ENCODE measurements around the gene TBCCD1.
"Not testable (repeated sequence)": the region's sequence is repeated elsewhere in the genome, so short reads cannot be mapped to it uniquely, and the experiment has no call there.

Gene TBCCD1

DNA sequence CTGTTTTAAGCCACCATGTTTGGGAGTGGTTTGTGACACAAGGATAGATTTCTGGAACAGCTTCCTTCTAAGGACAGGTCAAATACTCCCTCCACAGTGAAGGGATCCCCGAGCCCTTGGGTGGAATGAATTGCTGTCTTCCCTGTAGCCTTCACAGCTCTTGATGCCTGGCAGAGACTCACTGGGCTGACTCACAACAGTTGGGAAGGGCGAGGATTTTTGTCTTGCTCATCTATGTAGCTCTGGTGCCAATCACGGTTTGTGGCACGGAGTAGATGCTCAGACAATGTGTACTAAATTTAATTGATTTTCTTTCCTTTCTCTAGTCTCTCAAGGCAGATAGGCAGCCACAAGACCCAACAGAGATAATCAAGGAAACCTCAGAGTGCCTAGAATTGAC, 49.9 kb downstream of the TBCCD1 start:
- no peak for DNase-seq

DNA sequence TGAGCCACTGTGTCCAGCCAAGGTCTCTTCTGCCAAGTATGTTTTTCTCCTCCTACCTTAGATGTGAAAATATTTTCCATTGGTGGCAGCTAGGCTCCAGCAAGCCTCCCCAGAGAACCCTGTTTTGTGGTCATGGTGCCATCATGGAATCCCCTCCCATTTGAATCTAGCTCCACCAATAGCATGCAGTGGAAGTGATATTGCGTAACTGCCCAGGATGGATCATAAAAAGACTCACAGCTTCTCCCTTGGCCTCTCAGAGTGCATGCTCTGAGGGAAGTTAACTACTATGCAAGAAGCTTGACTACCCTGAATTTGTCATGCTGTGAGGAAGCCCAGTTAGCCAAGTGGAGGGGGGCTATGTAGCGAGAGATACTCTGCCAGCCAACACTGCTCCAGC, 50.5 kb downstream of the TBCCD1 start:
- DNase-seq, result no peak

DNA sequence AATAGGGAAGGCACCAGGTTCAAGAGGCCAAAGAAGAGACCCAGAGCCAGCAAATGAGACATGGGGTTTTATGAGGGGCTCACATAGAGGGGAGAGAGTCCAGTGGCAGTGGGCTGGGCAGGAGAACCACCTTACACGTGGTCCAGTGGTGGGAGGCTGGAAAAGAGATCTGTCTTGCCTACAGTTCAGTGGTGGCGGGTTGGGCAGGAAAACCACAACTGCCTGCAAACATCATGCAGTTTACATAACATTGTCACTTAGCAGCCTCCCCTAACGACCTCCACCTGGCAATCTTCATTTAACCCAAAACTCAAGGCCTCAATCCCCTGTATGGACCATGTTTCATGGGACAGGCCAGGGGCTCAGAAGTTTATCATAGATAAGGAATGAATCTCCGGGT, 52.0 kb downstream of the TBCCD1 start:
- no peak for DNase-seq

DNA sequence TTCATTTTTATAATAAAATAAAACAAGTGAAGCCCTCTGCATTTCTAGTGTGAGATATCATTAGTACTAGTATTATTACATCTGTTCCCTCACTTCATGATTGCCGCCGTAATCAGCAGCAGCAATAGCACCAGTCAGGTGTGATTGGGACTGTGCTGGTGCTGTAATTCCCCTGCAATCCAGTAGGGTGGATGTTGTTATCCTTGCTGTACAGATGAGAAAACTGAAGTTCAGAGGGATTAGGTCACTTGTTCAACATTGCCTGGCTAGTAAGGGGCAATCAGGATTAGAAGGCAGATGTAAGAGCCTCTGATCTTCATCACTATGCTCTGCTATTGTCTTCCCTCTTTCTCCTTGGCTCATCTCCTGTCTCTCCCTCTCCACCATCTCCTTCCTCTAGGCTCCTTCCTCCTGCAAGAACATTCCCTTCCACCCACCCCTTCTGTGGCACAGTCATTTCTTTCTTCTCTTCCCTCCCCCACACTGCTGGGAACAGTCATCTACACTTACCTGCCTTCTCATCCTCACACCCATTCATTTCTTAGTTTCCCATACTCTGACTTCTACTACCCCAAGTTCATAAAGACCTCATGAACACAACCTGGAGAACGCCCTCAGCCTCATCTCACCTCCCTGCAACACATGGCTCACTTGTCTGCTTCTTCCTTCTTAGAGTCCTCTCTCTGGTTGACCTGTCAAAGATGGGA, 52.7 kb downstream of the TBCCD1 start:
- no peak for DNase-seq

DNA sequence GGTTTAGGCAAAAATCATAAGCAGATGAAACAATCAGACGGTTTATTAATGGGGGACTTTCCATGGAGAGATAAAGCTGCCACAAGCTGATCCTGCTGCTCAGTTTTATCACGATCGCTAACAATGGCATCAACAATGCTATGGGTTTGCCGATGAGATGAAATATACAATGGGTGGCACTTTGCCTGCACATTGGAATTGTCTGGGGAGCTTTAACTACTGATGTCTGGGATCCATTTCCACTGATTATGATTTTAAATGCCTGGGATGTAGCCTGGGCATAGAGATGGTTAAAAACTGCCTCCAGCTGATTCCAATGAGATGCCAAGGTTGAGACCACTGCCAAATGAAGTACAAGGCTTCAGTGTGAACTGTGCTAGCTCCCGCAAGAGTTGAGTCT, 53.8 kb downstream of the TBCCD1 start:
- DNase-seq, result no peak

DNA sequence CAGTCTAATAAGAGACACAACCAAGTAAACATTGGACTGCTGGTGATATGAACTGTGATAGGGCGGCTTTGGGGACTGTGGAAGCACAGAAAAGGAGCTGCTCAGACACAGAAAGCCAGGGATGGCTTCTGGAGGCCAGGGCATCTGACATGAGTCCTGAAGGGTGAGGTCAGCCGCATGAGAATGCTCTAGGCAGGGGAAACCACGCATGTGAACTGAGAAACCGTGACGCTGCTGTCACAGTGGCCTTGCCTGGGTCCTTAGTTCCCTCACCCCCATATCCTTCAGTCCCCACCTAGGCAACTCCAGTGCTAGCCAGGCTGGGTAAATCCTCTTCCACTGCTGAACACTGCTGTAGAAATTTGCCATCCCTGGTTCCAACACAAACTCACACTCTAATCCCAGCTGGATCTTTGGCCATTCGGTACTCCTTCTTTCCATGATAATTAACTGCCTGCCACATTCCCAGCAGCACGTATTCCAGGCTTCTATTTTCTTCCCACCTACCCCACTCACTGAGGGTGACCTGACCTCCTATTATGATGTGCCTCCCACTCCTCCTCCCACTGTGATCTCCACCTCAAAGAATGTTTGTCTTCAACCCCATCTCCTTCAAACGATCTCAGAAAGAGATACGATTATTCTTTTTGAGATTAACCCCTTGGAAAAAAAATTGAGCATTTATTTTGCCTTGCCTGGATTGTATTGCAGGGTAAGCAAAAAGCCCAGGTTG, 54.4 kb downstream of the TBCCD1 start:
- no peak for DNase-seq

DNA sequence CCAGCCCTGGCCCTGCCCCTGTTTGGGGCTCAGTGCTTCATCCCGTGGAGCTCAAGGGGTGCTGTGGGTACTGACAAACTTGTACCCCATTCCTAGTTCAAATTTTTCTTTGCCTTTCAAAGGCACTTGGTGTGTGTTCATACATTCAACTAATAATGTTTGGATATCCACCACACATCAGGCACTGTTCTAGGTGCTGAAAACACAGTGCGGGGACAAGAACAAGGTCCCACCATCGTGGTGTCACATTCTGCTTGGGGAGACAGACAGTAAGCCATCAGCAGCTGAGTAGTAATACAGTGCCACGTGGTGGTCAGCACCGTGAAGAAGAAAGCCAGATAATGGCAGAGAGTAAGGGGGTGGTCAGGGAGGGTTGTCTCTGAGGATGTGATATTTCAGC, 55.4 kb downstream of the TBCCD1 start:
- DNase-seq, result no peak

DNA sequence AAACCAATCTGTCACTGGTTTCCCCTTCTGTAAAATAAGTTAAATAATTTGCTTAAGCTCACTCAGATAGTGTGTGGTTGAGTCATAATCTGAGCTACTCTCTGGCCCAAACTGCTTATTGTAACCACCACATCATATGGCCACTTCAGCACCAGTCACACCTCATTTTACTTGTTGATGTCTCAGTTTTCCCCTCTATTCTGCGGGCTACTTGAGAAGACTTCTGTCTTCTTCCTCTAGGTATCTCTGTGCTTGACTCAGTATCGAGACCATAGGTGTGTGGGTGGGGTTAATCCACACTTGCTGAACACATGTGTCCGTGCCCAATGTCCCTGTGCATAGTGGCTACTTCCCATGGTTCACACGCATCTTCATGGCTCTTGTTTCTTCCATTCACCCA, 55.9 kb downstream of the TBCCD1 start:
- no peak for DNase-seq

DNA sequence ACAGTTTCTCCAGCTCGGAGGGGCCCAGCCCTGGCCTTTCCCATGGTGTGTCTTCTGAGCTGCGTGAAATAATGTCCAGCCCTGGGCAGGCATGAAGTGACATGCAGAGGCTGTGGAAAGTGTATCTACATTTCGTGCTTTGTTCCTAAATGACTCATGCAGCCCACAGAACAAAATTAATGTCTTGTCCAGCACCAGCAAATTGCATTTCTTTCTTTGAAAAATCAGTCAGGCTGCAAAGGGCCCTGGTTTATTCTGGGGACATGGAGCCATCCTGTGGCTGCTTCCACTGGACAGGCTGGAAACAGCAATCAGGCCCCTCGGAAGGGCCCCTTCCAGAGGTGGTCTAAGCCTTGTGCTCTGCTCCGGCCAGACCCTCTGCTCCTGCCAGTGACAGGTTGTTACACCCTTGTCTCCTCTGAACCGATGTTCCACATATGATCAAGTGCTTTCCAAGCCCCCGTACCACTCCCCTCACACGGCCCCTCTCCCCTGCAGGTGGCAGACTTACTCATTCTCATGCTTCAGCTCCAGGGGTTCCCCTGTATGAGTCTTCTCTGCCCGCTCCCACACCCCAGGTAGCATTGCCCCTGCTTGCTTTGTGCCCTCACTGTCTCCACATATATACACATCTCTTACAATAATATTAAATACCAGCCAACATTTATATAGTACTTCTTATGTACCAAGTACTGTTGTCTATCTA, 56.6 kb downstream of the TBCCD1 start:
- DNase-seq, result no peak

DNA sequence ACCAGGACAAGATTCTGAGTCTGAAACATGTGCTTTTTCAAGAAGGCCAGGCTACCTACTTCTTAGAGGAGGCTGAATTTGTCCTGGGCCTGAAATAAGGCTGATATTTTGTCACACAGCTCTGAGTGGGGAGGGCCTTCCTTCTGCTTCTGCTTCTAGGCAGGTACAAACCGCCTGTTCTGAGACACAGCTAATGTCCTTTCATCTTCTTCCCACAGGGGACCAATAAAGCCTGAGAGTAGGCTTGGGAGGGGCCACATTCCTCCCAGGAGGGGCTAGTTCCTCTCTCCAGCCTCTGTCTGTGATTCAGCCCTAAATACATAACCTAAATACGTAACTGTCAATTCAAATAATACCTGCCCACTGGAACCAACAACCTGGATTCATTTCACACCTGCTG, 57.7 kb downstream of the TBCCD1 start:
- no peak for DNase-seq

DNA sequence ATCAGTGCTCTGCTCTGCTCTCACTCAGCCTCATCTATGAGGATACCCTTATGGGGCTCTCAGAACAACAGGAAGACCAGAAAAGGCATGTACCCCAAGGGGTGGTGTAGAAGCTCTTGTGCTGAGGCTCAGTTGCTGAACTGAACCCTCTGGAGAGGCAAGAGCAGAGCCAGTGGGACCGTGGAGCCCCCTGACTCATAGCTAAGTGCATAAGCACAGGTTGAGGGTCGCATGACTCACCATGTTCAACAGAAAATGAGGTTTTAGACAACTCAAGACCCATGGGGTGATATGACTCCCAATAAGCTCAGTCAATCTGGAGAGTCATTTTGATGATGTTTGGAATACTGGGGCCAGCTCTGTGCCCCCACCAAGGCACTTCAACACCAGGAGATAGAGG, 60.3 kb downstream of the TBCCD1 start:
- no peak for DNase-seq

DNA sequence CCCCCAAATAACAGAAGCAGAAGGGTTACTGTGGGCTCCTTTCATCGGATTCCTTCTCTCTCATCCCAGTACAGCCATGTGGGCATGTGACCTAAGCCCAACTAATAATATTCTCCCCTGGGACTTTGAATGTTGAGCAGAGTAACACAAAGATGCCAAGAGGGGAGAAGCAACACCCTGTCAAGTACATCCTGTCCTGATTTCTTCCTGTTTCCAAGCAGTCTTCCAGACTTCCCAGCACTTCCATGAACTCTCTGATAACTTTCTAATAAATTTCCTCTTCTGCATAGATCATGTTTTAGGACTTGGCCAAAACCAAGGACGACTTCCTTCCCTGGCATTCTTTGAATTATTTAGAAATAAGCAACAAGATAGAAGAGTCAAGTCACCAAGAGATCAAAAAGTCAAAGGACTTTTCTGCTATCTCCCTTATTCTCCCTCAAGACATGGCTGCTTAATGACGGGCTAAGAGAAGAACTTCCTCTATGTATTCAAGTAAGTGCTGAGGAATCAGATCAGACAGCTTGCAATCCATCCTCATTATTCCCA, 60.9 kb downstream of the TBCCD1 start:
- no peak for DNase-seq

DNA sequence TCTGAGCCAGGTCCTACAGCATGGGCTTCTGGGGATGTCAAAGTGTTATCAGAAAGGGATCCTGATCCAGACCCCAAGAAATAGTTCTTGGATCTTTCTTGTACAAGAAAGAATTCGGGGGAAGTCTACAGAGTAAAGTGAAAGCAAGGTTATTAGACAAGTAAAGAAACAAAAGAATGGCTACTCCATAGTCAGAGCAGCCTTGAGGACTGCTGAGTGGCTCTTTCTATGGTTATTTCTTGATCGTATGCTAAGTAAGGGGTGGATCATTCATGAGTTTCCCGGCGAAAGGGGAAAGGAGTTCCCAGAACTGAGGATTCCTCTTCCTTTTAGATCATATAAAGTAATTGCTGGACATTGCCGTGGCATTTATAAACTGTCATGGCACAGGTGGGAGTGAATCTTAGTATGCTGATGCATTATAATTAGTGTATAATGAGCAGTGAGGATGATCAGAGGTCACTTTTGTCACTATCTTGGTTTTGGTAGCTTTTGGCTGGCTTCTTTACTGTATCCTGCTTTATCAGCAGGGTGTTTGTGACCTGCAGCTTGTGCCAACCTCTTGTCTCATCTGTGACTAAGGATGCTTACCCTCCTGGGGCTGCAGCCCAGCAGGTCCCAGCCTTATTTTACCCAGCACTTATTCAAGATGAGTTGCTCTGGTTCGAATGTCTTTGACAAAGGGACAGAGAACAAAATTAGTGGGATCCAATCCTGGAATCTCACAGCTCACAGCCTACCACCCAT, 64.0 kb downstream of the TBCCD1 start:
- no peak for DNase-seq

DNA sequence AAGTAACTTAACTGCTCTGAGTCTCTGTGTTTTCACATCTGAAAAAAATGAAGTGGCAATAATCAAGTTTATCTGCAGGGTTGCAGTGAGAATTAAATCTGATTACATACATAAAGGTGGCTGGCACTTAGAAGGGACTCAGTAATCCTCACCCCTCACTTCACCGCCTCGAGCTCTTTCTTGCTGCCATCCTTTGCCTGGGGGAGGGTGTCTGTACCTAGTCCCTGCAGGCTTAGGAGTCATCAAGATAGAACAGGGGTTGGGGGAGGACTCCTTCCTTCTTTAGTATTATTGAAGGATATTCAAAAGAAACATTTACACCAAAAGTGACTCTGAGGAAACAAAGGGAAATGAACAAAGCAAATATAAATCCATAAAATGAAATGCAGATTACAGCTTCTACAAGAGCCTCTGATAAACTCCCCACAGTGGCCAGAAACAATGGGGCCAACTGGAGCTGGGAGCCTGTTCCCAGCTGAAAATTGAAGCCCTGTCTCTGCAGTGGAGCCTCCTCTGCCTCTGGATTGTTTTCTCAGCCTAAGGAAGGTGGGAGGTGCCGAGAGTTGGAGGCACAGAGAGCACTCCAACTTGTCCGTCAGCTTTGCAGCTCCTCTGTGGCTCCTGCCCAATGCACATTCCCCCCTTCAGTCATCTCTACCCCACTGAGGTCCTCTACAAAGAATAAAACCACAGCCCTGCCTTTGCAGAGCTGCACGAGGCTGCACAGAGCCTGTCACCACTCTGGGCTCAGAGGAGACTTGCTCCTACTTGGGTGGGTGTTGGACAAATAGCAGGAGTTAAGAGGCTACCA, 64.8 kb downstream of the TBCCD1 start:
- DNase-seq, result no peak

DNA sequence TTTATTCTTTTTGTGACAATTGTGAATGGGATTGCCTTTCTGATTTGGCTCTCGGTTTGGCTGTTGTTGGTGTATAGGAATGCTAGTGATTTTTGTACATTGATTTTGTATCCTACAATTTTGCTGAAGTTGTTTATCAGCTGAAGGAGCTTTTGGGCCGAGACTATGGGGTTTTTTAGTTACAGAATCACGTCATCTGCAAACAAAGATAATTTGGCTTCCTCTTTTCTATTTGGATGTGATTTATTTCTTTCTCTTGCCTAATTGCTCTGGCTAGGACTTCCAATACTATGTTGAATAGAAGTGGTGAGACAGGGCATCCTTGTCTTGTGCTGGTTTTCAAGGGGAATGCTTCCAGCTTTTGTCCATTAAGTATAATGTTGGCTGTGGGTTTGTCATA, 67.2 kb downstream of the TBCCD1 start:
- DNase-seq, result not testable (repeated sequence)

DNA sequence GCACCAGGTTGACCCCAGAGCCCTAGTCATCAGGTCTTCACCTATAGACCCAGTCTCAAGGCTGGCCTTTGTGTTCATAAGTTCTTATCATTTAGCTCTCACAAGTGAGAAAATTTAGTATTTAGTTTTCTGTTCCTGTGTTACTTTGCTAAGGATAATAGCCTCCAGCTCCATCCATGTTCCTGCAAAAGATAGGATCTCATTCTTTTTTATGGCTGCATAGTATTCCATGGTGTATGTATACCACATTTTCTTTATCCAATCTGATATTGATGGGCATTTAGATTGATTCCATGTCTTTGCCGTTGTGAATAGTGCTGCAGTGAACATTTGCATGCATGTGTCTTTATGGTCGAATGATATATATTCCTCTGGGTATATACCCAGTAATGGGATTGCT, 69.1 kb downstream of the TBCCD1 start:
- not testable (repeated sequence) for DNase-seq

DNA sequence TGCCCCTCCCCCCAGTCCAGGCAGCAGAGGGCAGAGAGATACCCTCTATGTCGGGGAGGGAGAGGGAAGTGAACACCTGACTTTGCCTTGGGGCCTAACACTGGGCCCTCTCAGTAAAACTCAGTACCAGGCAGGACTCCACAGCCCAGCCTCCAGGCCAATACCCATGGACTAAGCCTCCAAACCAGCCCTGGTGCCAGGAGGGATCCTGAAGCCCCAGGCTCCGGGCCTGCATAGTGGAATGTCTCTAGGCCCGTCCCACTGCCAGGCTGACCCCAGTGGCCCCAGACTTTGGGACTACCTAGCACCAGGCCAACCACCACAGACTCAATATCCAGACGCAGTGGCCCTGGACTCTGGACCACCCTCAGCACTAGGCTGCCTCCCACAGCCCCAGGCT, 69.5 kb downstream of the TBCCD1 start:
- DNase-seq, result no peak

DNA sequence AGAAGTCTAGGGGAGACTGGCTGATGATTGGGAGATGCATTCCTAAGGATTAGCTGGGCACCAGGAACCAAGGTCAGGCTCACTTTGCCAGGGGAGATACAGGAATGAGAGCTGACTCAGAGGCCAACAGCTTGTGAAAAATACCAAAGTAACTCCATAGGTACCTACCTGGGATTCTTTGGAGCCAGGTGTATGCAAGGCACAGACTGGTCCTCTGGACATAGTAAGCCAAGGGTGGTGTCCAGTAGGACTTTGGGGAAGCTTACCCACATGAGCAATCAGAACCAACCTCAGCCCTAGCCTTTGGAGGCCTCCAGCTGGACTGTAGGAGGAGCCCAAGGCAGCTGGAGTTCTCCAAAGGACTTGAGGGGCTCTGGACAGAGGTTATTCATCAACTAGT, 70.5 kb downstream of the TBCCD1 start:
- DNase-seq, result no peak

Measured in NCI-H226 (cell line).